ENCODE measurements around the gene IVD. TPM values are rescaled to one million over a fixed set of nuclear protein-coding genes. Genes with fewer than 3 reads are reported as not detected.

IVD gene
- total RNA-seq, 1 experiment from 2014 or later: 93.1 TPM

DNA sequence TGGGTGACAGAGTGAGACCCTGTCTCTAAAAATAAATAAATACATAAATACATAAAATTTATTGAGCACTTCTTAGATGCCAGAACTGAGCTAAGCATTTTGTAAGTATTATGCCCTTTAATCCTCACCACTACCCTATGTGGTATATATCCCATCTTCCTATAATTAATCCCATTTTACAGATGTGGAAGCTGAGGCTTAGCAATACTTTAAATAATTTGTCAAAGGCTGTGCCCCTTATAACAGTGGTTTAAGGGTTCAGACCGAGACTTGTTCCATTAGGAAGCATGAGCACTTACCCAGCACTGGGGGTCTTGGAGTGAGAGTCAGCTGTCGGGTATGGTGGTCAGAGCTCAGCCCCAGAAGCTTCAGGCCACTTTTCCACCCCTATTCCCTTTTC, 57.7 kb downstream of the IVD start:
- no CpG with 5 or more reads among the region's 2 CpGs for WGBS (ENCODE audit: extremely low coverage, insufficient read length, low lambda C conversion rate)
- H3T11ph ChIP-seq (ENCODE audit: low read length): no peak overlapping the region
- no peak overlapping the region for H3K14ac ChIP-seq (ENCODE audit: insufficient read depth, low read length)
- H2BK15ac ChIP-seq (ENCODE audit: low read depth, low read length): no peak overlapping the region
- H4K8ac ChIP-seq (replicated peaks; ENCODE audit: insufficient read length, low read depth, low read length): no peak overlapping the region
- H3K79me2 ChIP-seq (ENCODE audit: insufficient read depth, low read length): no peaks in the 10 kb centered on the region; the same call in 1 of the 2 replicates
- no peaks in the 10 kb centered on the region for H3K4me1 ChIP-seq (ENCODE audit: insufficient read depth, low read length)
- no peak overlapping the region for H2BK20ac ChIP-seq (ENCODE audit: low read depth, low read length, poor library complexity, severe bottlenecking)
- no peaks in the 10 kb centered on the region for H3K9me3 Mint-ChIP-seq
- no peak overlapping the region for H2AK5ac ChIP-seq (ENCODE audit: insufficient read length, low read length)
- no peak overlapping the region for H3K27ac ChIP-seq (ENCODE audit: insufficient read length, low read depth, low read length)
- no peak overlapping the region for H2BK120ac ChIP-seq (ENCODE audit: low read depth, low read length, poor library complexity, severe bottlenecking)
- no peak overlapping the region for H4K91ac ChIP-seq (ENCODE audit: insufficient read length, low read depth, low read length)
- no peak overlapping the region for H2AFZ ChIP-seq (ENCODE audit: low read length)
- H3K18ac ChIP-seq (ENCODE audit: insufficient read length, low read depth, low read length): no peak overlapping the region
- H3K27me3 ChIP-seq (ENCODE audit: insufficient read depth, low read length): no peaks in the 10 kb centered on the region
- TF ChIP-seq, protein P1, sequence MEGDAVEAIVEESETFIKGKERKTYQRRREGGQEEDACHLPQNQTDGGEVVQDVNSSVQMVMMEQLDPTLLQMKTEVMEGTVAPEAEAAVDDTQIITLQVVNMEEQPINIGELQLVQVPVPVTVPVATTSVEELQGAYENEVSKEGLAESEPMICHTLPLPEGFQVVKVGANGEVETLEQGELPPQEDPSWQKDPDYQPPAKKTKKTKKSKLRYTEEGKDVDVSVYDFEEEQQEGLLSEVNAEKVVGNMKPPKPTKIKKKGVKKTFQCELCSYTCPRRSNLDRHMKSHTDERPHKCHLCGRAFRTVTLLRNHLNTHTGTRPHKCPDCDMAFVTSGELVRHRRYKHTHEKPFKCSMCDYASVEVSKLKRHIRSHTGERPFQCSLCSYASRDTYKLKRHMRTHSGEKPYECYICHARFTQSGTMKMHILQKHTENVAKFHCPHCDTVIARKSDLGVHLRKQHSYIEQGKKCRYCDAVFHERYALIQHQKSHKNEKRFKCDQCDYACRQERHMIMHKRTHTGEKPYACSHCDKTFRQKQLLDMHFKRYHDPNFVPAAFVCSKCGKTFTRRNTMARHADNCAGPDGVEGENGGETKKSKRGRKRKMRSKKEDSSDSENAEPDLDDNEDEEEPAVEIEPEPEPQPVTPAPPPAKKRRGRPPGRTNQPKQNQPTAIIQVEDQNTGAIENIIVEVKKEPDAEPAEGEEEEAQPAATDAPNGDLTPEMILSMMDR (conservative IDR thresholded peaks at IDR 0.05): no peak
- H3K4ac ChIP-seq (ENCODE audit: low read depth, low read length): no peak overlapping the region
- H3K27ac Mint-ChIP-seq: no peak overlapping the region
- no peaks in the 10 kb centered on the region for H4K20me1 ChIP-seq (ENCODE audit: control insufficient read depth, insufficient read depth, insufficient read length)
- H2BK5ac ChIP-seq (ENCODE audit: insufficient read length, low read length): no peak overlapping the region
- H3K23me2 ChIP-seq (ENCODE audit: insufficient read length, low read depth, low read length, poor library complexity, severe bottlenecking): no peaks in the 10 kb centered on the region
- H3K79me1 ChIP-seq (ENCODE audit: insufficient read depth, low read depth, low read length, poor library complexity, severe bottlenecking): peaks cover 4% of the 10 kb centered on the region
- no peak overlapping the region for H4K5ac ChIP-seq (ENCODE audit: insufficient read length, low read depth, low read length)
- H3K27me3 Mint-ChIP-seq (ENCODE audit: low read depth): no peaks in the 10 kb centered on the region
- H3K4me1 Mint-ChIP-seq: no peaks in the 10 kb centered on the region
- H3K23ac ChIP-seq (ENCODE audit: insufficient read length, low read depth, low read length): no peak overlapping the region
- no peak overlapping the region for H3K4me2 ChIP-seq (ENCODE audit: insufficient read depth, insufficient read length, low read length)
- H3K9me3 ChIP-seq (ENCODE audit: control insufficient read depth, low read depth, low read length): no peaks in the 10 kb centered on the region
- no peak for DNase-seq
- peaks cover 27 to 76% (median 60%) of the 10 kb centered on the region in 3 experiments; a peak in 6 of 7 replicates for H3K36me3 Mint-ChIP-seq (ENCODE audit: insufficient read depth in 1 of 3, low read depth in 3 of 3)
- no peak overlapping the region for H3K4me3 Mint-ChIP-seq
- no peak overlapping the region for H3K56ac ChIP-seq (ENCODE audit: insufficient read length, low read depth, low read length)
- no peak overlapping the region for H2BK12ac ChIP-seq (ENCODE audit: insufficient read length, low read depth, low read length)
- no peak overlapping the region for H3K9ac ChIP-seq (ENCODE audit: extremely low read depth, insufficient read length, low read length)
